ENCODE data around the gene ITLN2.
"Not testable (repeated sequence)": the region's sequence is repeated elsewhere in the genome, so short reads cannot be mapped to it uniquely, and the experiment has no call there.

ITLN2 gene

GRCh38 chr1:160905617-160905989, 49.0 kb downstream of the ITLN2 start:
- DNase-seq, result no peak

GRCh38 chr1:160904783-160905616, 49.6 kb downstream of the ITLN2 start:
- no peak for DNase-seq

GRCh38 chr1:160902251-160902650, 52.4 kb downstream of the ITLN2 start:
- DNase-seq, result not testable (repeated sequence)

- DNase-seq, result no peak
These were observed 52.8 kb downstream of the ITLN2 start for GRCh38 chr1:160901768-160902167.

GRCh38 chr1:160900683-160901082, 53.9 kb downstream of the ITLN2 start:
- DNase-seq, result not testable (repeated sequence)
